Vagina (tissue), 2 donors: ENCODE results near the gene OR10G3.

ENCODE experiments used
- CTCF ChIP-seq, 3 experiments: fragments of 450-650 bp in 2 of 3; fragments of 200-600 bp in 1 of 3; sonication (generic) in 1 of 3; IDR thresholded peaks; one replicate each; pipeline ENCODE4 v1.5.1; 2017 to 2019; ENCODE audit warnings: antibody characterized with exemption in 3 of 3, mild to moderate bottlenecking in 2 of 3, moderate library complexity in 2 of 3
- POLR2A ChIP-seq, 2 donors: fragments of 450-650 bp; IDR thresholded peaks; one replicate each; pipeline ENCODE4 v1.6.1; 2017; ENCODE audit warnings: antibody characterized with exemption in 2 of 2, mild to moderate bottlenecking in 2 of 2, moderate library complexity in 2 of 2
- POLR2AphosphoS5 ChIP-seq, 2 donors: sonication (generic); formaldehyde crosslinking; IDR thresholded peaks; one replicate each; pipeline ENCODE4 v1.9.0; 2017; ENCODE audit warnings: antibody characterized with exemption in 2 of 2, mild to moderate bottlenecking in 2 of 2, low read depth in 1 of 2; ENCODE audit not compliant: insufficient read depth in 1 of 2

GRCh38 chr14:21541413-21542074 lies 38.3 kb downstream of the OR10G3 start:
- TF ChIP-seq CTCF (IDR thresholded peaks at IDR 0.05) (no peak), POLR2A (IDR thresholded peaks at IDR 0.05) (no peak), POLR2AphosphoS5 (IDR thresholded peaks at IDR 0.05; ENCODE audit: insufficient read depth in 1 of 2, low read depth in 1 of 2) (no peak)
